Stimulated activated CD4-positive, alpha-beta T cell treated with anti-CD3 and anti-CD28 coated beads, Interleukin-12 subunit alpha, Interleukin-12 subunit beta, amount 100 ng/mL, for 48 hours (primary cell): Measurements from ENCODE around the gene MGAM2.
"Not testable (repeated sequence)": the region's sequence is repeated elsewhere in the genome, so short reads cannot be mapped to it uniquely, and the experiment has no call there.

ENCODE experiments used
- DNase-seq, 3 donors: peaks; one replicate each; pipeline ENCODE4 v3.0.0-alpha.2; 2020; ENCODE audit warnings: low read depth in 2 of 3, low spot score in 1 of 3

Gene MGAM2

GRCh38 chr7:142111499-142111898 lies at the start of gene MGAM2:
Gene MGAM2 (plus strand): TSS chr7:142111718. CDS start chr7:142116874, 5,156 bp downstream.
- DNase-seq = no peak

GRCh38 chr7:142063551-142064442 lies 47.7 kb upstream of the MGAM2 start:
- no peak for DNase-seq

- no peak for DNase-seq
Observed at GRCh38 chr7:142066536-142066935, 45.0 kb upstream of the MGAM2 start.

GRCh38 chr7:142077762-142078161 lies 33.8 kb upstream of the MGAM2 start:
- no peak for DNase-seq

- no peak for DNase-seq
Observed at GRCh38 chr7:142083605-142084004, 27.9 kb upstream of the MGAM2 start.

- DNase-seq = no peak
Observed at GRCh38 chr7:142085428-142085827, 26.1 kb upstream of the MGAM2 start.

GRCh38 chr7:142088022-142088714 lies 23.4 kb upstream of the MGAM2 start:
- no peak for DNase-seq

- no peak for DNase-seq
Observed at GRCh38 chr7:142089035-142089434, 22.5 kb upstream of the MGAM2 start.

- no peak for DNase-seq
Observed at GRCh38 chr7:142091961-142092360, 19.6 kb upstream of the MGAM2 start.

GRCh38 chr7:142094861-142095260 lies 16.7 kb upstream of the MGAM2 start:
- DNase-seq = no peak

- DNase-seq = no peak
Observed at GRCh38 chr7:142097571-142097970, 13.9 kb upstream of the MGAM2 start.

GRCh38 chr7:142098004-142098403 lies 13.5 kb upstream of the MGAM2 start:
- DNase-seq = no peak

GRCh38 chr7:142099347-142099746 lies 12.2 kb upstream of the MGAM2 start:
- DNase-seq = not testable (repeated sequence)

- DNase-seq = no peak
Observed at GRCh38 chr7:142100634-142101033, 10.9 kb upstream of the MGAM2 start.

GRCh38 chr7:142101794-142102193 lies 9.7 kb upstream of the MGAM2 start:
- not testable (repeated sequence) for DNase-seq

- DNase-seq = no peak
Observed at GRCh38 chr7:142104550-142105527, 6.7 kb upstream of the MGAM2 start.

- DNase-seq = no peak
Observed at GRCh38 chr7:142108728-142109505, 2.6 kb upstream of the MGAM2 start.

GRCh38 chr7:142110098-142110497 lies 1.4 kb upstream of the MGAM2 start:
- no peak for DNase-seq

- no peak for DNase-seq
Observed at GRCh38 chr7:142110638-142111037, 880 bp upstream of the MGAM2 start.

- no peak for DNase-seq
Observed at GRCh38 chr7:142112086-142112485, 568 bp downstream of the MGAM2 start.
